NCI-H1694 (cell line): ENCODE data around the gene FAU.
A peak's percentile ranks its signal among the peaks of the same experiment; 100 is the strongest.
"Not testable (repeated sequence)": the region's sequence is repeated elsewhere in the genome, so short reads cannot be mapped to it uniquely, and the experiment has no call there.

ENCODE experiments used
- DNase-seq: peaks from one replicate; lab custom pipeline; 2025; lab: John Stamatoyannopoulos, UW

The FAU gene

DNA sequence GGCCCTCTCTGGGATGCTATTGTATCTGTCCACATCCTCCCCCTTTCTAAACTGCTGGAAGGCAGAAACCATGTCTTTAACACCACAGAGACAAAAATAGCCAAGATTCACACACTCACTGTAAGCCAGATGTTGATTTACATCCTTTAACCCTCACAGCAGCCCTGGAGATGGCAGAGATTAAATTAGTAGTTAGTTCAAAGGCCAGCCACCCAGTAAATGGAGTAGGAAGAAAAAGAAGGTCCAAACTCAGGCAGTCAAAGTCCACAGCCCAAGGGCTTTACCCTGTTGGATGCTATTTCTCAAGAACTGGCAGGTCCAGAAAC, 2.3 kb downstream of the FAU start:
- DNase-seq = no peak

DNA sequence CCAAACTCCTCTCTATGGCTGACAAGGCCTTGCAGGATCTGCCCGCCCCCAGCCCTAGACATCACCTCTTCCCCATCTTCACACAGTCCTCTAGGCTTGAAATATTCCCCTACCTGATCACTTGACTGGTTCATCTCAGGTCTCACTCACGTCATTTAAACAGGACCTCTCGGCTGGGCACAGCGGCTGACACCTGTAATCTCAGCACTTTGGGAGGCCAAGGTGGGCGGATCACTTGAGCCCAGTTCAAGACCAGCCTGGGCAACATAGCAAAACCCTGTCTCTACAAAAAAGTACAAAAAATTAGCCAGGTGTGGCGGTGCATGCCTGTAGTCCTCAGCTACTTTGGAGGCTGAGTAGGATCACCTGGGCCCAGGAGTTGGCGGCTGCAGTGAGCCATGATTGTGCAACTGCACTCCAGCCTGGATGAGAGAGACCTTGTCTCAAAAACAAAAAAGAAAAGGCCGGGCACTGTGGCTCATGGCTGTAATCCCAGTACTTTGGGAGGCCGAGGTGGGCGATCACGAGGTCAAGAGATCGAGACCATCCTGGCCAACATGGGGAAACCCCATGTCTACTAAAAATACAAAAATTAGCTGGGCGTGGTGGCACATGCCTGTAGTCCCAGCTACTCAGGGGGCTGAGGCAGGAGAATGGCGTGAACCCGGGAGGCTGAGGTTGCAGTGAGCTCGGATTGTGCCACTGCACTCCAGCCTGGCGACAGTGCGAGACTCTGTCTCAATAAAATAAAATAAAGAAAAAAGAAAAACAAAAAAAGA, 2.9 kb downstream of the FAU start:
- DNase-seq = not testable (repeated sequence)

DNA sequence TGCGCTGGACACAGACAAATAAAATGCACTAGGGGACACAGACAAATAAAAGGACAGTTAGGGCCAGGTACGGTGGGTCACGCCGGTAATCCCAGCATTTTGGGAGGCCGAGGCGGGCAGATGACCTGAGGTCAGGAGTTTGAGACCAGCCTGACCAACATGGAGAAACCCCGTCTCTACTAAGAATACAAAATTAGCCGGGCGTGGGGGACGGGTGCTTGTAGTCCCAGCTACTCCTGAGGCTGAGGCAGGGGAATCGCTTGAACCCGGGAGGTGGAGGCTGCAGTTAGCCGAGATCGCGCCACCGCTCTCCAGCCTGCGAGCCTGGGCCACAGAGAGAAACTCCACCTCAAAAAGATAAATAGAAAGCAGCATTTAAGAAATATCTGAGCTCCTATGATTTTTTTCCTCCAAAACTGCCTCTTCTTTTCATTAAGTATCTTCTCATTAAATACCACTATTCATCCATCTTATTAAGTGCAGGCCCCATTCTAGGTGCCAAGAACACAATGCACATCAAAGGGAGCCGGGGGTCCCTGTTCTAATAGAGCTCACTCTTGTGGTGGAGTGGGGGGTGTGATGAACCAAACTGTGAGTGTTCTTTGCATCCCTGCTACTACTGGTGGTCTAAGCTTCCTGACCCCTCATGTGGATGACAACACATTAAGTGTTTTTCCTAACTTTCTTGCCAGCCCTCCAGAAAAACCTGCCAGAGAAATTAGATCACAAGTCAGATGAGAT, 3.7 kb downstream of the FAU start:
- no peak for DNase-seq

DNA sequence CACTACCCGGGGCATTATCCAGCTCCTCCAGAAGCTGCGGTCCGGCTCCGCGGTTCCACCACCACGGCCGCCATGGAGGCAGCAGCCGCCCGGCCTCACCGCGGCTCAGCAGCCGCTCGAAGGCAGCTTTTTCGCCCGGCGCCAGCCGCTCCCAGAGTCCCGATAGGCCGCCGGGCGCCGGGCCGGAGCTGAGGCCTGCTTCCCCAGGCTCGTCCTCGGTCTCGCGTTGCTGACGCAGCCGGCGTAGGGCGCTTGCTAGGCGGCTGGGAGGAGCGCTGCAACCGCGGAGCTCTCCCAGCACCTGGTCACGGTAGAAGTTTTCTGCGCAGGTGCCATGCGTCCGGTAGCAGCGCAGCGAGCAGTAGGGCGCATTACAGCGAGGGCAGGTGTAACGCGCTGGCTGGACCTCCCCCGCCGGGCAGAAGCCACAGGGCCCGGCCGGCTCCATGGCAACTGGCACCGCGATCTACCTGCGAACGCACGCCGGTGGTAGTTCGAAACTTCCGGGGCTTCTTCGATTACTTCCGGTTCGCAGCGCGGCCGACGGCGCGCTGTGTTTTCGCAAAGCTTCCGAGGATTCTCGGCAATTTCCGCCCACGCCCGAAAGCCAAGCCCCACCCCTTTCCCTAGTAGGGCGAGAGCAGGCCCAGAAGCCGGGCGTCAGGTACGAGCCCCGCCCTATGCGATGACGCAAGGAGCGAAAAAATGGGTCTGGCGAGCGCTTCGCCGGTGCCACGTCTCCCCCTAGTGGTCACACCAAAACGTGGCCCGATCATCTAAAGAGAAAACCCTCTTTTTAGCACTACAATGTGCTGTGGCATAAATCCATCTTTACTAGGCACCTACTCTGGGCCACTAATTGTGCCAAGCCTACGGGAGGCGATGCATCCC, 4.5 kb downstream of the FAU start, which contains the start of gene ZNHIT2:
TSS of gene ZNHIT2 (minus strand) at position 496 of the 891 bp plus-strand sequence. CDS start at position 448, 48 bp downstream.
- peak; percentile 95 for DNase-seq

DNA sequence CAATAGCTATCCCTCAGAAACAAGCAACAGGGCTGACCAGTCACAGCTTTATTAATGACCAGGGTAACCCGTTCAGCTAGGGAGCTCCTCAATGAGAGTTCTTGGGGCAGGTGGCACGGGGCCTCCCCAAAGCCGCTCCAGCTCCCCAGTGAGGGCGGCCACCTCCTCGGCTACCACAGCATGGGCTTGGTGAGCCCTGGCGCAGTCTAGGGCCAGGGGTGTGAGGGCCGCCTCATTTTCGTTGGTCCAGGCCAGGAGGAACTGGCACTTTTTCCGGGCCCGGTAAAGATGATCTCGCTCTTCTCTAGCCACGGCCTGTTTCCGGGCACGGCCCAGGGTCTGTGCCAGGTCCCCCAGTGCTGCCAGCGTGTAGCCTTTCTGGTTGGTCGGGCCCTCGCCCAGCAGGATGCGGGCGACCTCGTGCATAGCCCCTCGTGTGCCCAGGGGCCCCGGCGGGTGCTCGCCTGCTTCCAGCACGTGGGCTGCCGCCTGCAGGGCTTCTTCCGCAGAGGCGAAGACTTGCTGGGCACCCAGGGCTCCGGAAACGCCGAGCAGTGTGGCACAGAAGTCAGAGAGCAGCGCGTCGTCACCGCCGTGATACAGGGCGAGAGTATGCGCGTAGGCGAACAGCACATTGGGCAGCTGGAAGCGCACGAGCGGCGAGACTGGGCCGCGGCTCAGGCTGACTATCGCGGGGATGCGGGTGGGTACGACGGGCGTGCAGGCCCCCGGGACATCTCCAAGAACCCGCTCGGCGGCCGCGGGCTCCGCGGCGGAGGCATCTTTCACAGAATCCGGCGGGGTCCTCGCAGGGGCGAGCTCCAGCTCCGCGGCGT, 5.3 kb downstream of the FAU start:
- no peak for DNase-seq

DNA sequence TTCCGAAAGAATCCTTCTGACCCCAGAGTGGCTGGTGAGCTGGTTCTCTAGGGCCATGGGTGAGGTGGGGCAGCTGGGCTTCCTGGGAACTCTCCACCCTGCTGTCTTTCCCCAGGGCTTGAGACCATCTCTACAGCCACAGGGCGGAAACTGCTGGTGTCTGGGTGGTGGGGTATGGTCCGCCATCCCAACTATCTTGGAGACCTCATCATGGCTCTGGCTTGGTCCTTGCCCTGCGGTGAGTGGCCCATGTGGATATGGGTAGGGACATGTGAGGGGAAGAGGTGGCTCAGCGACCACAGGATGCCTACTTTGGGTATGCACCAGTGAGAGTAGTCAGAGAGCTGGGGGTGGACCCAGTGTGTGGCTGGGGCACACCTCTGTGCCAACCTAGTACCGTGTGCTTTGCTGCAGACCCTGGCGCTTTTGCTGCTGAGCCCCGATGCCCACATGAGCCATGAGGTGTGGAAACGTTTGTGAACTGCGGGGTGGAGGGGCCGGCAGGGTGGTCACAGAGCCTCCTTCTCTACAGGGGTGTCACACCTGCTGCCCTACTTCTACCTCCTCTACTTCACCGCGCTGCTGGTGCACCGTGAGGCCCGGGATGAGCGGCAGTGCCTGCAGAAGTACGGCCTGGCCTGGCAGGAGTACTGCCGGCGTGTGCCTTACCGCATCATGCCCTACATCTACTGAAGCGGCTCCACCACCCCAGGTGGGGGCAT, 6.4 kb downstream of the FAU start:
- DNase-seq = no peak

DNA sequence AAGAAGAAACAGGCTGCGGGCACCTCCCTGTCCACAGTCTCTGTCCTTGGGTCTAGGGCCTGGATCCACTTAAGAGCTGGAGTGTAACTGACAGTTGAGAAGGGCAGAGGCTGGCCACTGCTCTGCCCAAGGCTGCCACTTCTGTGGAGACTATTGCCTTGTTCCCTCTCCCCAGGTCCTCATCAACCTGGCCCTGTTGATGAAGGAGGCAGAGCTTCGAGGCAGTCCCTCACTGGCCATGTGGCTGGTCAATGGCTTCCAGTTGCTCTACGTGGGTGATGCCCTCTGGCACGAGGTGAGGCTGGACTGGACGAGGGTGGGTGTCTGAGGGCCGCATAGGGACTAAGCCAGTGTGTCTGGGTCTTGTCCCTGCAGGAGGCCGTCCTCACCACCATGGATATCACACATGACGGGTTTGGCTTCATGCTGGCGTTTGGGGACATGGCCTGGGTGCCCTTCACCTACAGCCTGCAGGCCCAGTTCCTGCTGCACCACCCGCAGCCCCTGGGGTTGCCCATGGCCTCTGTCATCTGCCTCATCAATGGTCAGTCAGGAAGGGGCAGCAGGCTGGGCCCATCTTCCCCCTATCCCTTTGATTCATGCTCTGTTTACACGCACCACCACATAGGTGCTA, 7.3 kb downstream of the FAU start:
- no peak for DNase-seq

DNA sequence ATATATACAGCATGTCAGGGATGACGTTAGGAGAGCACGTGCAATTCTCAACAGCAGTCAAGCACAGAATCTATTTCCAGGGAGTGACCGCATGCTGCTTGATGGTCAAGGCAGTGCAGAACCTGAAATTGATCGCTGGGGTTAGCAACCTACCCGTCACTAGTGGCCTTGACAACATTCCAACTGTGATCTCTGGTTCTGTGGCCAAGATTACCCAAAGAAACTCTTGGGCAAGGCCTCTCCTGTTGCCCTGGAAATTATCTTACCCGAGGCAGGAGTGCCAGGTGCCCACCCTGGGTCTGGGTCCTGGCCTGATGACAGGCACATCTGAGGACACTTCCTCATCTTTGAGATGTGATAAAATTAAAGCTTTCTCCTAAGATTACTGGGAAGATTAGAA, 8.1 kb downstream of the FAU start:
- DNase-seq = no peak

DNA sequence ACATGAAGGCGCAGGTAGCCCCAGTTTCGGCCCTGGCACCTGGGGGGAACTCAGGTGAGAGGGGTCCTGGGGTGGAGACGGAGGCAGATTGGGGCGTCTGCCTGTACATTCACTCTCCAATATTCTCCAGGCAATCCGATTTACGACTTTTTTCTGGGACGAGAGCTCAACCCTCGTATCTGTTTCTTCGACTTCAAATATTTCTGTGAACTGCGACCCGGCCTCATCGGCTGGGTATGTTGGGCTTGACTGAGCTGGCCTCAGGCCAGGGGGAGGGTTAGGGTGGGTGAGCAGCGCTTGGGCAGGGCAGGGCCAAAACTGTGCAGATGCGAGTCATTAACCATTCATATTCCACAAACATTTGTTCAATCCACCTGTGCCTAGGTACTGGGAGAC, 8.6 kb downstream of the FAU start:
- no peak for DNase-seq

DNA sequence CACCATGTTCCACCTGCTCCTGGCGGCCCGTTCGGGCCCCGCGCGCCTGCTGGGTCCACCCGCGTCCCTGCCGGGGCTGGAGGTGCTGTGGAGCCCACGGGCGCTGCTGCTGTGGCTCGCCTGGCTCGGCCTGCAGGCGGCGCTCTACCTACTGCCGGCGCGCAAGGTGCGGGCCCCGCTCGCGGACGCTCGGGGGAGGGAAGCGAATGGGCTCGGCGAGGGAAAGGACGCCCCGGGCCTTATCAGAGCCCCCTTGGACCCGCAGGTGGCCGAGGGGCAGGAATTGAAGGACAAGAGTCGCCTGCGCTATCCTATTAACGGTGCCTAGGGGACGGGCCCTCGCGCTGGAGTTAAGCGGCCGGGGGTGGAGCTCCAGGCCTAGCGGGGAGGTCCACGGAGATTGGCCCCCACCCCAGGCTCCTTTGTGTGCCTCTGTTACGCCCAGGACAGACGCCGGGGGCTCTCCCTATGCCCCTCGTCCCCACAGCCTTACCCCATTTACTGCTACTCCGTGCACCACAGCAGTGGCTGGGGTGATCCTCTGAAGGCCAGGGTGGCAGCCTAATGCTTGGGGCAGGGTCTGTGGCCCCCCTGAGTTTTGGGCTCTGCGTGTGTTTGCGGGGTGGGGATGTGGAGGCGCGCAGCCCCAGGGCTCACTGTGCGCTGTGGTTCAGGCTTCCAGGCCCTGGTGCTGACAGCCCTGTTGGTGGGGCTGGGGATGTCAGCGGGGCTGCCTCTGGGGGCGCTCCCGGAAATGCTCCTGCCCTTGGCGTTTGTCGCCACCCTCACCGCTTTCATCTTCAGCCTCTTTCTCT, 9.2 kb downstream of the FAU start:
- peak; percentile 29 for DNase-seq

DNA sequence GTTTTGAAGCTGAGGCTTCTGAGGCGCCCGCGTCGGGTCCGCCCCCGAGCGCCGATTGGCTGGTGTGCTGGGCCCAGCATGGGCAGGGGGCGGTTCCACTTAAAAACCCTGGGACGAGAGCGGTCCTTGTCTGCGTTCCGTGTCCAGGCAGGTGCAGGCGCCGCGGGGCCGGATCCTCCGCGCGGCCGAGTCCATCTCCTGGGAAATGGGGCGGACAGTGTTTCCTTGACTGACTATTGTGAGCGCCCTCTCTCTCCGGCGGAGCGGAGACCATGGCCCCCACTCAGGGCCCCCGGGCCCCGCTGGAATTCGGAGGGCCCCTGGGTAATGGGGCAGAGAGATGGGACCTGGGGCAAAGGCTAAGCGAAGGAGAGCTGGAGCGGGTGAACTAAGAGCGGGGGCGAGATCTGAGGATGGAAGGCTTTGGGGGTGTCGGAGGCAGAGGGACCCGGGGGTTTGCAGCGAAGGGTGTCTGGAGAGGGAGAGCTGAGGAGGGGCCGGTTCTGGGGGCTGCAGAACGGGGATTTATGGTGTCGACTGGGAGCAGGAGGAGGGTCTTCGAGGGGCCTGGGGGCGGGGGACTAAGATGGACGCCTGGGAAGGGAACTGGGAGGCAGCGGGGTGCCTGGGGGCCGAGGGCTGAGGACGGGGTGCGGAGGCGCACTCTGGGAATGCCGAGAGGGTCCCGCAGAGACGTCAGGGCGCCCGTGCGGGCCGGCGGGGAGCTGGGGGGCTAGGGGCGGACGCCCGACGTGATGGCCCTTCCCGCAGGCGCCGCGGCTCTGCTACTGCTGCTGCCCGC, 10.0 kb downstream of the FAU start, which contains the start of gene TM7SF2:
TSS of gene TM7SF2 (plus strand) at position 129 of the 802 bp plus-strand sequence. CDS start at position 273, 144 bp downstream.
- peak; percentile 73 for DNase-seq

DNA sequence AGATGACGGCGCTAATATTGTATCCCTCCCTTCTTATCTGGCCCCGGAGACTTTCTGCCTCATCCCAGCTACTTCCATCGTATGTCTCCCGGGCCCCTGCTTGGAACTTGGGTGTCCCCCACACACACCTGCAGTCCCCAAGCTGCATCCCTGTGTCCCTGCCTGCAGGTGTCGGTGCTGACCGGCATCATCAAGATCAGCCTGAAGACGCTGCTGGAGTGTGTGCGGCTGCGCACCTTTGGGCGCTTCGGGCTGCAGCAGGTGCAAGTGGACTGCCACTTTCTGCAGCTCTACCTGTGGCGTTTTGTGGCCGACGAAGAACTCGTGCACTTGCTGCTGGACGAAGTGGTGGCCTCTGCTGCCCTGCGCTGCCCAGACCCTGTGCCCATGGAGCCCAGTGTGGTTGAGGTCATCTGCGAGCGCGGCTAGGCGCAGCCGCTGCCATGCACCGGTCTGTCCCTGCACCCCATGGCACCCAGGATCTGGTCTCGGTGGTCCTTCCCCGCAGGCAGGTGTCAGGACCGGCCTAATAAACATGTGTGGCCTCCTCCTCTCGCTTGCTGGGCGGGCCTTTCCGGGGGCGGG, 10.7 kb downstream of the FAU start:
- DNase-seq = no peak

DNA sequence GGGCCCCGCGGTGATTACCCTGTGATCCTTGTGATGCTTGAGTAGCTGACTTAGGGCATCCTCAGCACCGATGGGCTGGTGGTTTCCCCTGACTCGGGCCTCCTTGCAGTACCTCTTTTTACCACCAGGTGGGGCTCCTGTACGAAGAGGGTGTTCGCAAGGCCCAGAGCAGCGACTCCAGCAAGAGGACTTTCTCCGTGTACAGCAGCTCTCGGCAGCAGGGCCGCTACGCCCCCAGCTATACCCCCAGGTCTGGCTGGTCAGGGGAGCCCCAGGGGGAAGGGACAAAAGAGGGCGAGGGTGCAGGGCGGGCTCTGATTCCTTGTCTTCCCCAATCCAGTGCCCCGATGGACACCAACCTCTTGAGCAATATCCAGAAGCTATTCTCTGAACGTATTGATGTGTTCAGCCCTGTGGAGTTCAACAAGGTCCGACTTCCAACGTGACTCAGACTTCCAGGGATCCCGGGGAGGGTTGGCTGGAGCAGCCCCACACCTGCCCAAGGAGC, 11.5 kb downstream of the FAU start:
- DNase-seq = peak; percentile 78

DNA sequence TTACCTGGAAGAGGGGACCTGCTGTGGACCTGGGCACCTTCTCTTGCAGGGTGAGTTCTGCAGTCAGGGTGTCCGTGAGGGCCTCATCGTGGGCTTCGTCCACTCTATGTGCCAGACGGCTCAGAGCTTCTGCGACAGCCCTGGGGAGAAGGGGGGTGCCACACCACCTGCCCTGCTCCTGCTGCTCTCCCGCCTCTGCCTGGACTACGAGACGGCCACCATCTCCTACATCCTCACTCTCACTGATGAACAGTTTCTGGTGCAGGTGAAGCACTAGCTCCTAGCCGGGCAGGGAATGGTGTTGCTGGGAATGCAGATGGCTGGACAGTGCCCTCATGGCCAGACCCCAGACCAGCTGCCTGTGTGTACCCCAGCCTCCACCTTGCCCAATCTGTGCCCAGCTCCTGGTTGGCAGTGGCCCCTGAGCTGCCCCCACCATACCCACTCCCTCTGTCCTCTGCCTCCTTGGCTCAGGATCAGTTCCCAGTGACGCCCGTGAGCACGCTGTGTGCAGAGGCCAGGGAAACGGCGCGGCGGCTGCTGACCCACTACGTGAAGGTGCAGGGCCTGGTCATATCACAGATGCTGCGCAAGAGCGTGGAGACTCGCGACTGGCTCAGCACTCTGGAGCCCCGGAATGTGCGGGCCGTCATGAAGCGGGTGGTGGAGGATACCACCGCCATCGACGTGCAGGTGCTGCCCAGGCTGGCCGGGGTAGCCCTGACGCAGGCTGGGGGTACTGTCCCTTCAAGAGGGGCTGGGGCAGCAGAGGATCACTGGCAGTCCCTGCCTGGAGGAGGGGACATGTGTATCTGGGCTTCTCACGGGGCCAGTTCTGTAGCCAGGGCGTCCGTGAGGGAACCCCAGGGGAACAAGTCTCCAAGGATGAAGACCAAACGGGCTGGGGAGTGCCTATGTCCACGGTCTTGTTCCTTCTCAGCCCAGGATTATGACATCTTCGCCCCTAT, 12.4 kb downstream of the FAU start:
- no peak for DNase-seq

DNA sequence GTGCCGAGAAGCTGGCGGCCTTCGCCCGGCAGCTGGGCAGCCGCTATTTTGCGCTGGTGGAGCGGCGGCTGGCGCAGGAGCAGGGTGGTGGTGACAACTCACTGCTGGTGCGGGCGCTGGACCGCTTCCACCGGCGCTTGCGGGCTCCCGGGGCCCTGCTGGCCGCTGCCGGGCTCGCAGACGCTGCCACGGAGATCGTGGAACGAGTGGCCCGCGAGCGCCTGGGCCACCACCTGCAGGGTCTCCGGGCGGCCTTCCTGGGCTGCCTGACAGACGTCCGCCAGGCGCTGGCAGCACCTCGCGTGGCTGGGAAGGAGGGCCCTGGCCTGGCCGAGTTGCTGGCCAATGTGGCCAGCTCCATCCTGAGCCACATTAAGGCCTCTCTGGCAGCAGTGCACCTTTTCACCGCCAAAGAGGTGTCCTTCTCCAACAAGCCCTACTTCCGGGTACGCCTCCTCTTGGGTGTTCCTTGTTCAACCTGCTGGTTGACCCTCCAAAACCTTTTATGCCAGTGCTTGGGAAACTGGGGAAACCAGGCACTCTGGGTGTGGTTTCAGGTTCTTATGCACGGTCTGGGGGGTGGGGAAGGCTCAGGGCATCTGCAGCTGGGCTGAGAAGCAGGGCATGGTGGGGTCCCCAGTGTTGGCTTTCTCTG, 13.3 kb downstream of the FAU start:
- no peak for DNase-seq

DNA sequence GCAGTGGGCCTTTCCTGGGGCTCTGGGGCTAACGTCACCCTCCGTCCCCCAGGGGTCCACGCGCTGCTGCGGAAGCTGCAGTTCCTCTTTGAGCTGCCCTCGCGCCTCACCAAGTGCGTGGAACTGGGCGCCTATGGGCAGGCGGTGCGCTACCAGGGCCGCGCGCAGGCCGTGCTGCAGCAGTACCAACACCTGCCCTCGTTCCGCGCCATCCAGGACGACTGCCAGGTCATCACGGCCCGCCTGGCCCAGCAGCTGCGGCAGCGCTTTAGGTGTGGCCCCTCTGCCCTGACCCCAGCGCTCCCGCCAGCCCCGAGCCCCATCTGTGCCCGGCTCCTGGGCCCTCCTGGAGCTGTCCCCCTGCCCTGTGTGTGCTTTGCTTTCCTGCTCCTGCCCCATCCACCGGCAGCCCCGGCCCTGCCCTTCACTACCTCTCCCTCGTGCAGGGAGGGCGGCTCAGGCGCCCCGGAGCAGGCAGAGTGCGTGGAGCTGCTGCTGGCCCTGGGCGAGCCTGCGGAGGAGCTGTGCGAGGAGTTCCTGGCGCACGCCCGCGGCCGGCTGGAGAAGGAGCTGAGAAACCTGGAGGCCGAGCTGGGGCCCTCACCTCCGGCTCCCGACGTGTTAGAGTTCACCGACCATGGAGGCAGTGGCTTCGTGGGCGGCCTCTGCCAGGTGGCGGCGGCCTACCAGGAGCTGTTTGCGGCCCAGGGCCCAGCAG, 14.0 kb downstream of the FAU start:
- no peak for DNase-seq
